RWPE1 (cell line): ENCODE data around the gene HID1.
A peak's percentile ranks its signal among the peaks of the same experiment; 100 is the strongest.

Experiments used
- CTCF ChIA-PET: fragments of 350-600 bp; sonication (Branson Sonifier 250); formaldehyde crosslinking; extraction: SDS; loops from one replicate; lab custom pipeline; 2021; lab: Yijun Ruan, JAX
- POLR2A ChIA-PET: fragments of 400-600 bp; formaldehyde crosslinking; extraction: SDS; loops from one replicate; lab custom pipeline; 2020; ENCODE audit warnings: antibody characterized with exemption; ENCODE audit not compliant: low non-redundant PET; lab: Yijun Ruan, JAX
- DNase-seq: peaks from one replicate; pipeline ENCODE4 v3.0.0; 2012; ENCODE audit warnings: low spot score
- H3K27ac ChIP-seq: fragments of 450-650 bp; 2 replicates; pipeline ENCODE4 v1.5.1; 2017
- TF ChIP-seq, protein P1 (sequence below): fragments of 450-650 bp; conservative IDR thresholded peaks from 2 replicates; pipeline ENCODE4 v1.5.1; 2017; ENCODE audit warnings: low read depth, mild to moderate bottlenecking

HID1 gene

DNA sequence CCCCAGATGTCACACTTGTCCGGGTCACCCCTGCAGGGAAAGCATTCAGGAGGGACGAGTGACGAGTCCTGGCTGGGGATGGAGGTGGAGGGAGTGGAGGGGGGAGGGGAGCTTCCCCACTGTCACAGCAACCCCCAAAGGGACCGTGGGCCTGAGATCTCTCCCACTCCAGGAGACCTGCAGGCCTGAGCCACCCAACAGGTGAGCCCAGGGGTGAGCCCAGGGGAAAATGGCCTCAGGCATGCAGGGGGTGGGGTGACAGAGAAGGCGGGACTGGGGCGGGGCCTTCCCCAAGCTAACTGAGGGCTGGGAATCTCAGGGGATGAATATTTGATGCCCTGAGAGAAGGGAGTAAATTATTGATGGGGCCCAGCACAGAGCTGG lies 51.9 kb downstream of the HID1 start:
- POLR2A ChIA-PET: no interaction called here
- TF ChIP-seq, protein P1, sequence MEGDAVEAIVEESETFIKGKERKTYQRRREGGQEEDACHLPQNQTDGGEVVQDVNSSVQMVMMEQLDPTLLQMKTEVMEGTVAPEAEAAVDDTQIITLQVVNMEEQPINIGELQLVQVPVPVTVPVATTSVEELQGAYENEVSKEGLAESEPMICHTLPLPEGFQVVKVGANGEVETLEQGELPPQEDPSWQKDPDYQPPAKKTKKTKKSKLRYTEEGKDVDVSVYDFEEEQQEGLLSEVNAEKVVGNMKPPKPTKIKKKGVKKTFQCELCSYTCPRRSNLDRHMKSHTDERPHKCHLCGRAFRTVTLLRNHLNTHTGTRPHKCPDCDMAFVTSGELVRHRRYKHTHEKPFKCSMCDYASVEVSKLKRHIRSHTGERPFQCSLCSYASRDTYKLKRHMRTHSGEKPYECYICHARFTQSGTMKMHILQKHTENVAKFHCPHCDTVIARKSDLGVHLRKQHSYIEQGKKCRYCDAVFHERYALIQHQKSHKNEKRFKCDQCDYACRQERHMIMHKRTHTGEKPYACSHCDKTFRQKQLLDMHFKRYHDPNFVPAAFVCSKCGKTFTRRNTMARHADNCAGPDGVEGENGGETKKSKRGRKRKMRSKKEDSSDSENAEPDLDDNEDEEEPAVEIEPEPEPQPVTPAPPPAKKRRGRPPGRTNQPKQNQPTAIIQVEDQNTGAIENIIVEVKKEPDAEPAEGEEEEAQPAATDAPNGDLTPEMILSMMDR: no peak

DNA sequence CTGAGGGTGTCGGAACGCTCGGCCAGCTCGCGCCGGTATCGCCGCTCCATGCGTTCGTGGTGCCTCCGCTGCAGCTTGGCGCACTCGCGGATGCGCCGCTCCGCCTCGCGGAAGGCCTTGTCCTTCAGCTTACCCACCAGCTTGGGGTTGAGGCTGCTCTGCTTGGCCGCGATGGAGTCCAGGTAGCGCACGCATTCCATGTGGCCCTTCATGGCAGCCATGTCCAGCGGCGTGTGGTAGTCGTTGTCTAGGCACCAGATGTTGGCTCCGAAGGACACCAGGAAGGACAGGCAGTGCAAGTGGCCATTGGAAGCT lies 52.3 kb downstream of the HID1 start:
- ChIA-PET CTCF (interaction anchor here (1.0 to 7.8 kb wide), 4 partner anchors 38 to 92 kb away, joined by 3 to 113 read pairs (median 4); no protein-coding TSS in a partner anchor), POLR2A (no interaction called here)
- peak overlapping the region; percentile 76 for H3K27ac ChIP-seq
- TF ChIP-seq, protein P1: no peak
- no peak for DNase-seq

More for the DNA sequence above, 51.9 kb downstream of the HID1 start:
- DNase-seq: peak; percentile 52
- CTCF ChIA-PET: interaction anchor here (0.7 to 7.8 kb wide), 5 partner anchors 37 to 150 kb away, joined by 3 to 113 read pairs (median 4); no protein-coding TSS in a partner anchor
- peak overlapping the region; percentile 76 for H3K27ac ChIP-seq

DNA sequence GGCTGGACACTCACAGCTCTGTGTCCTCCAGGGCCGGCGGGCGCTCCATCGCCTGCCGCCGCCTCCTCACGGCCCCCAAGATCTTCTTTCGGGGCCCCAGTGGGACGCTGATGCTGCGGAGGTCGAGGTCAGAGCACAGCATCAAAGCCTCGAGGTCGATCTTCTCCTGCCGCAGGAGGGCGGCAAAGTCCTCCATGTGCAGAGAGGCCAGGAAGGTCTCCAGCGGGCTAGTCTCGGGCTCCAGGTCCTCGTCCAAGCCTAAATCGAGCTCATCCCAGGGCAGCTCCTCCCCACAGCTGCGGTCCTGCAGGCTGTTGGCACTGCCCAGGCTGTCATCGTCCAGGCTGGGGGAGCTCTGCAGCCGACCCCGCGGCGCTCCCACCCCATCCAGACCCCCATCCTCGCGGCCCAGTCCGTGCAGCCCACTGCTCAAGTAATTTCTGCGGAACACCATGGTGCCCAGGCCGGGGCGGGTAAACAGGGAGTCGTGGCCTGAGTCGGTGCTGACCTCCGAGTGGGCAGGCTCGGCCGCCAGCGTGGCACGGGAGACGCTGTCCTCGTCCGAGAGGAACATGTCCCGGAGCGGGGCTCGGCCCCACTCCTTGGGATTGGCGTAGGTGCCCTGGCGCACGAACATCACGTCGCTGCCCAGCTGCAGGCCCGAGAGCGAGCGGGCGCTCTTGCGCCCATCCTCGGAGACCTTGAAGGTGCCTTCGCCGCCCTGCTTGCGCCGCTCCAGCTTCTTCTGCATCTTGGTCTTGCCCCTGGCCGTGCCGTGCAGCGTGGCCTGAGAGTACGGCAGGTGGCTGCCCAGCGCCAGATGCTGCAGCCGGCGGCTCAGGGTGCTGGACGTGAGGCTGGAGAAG lies 52.9 kb downstream of the HID1 start:
- TF ChIP-seq, protein P1: no peak
- DNase-seq: no peak
- ChIA-PET CTCF (interaction anchor here (1.0 to 7.8 kb wide), 3 partner anchors 38 to 87 kb away, joined by 4 to 113 read pairs (median 5); no protein-coding TSS in a partner anchor), POLR2A (interaction anchor here (0.6 kb wide), 1 partner anchor 127 kb away, joined by 3 read pairs; the partner anchor contains the start of gene ATP5PD)
- no peak overlapping the region; the same call in 1 of the 2 replicates for H3K27ac ChIP-seq

DNA sequence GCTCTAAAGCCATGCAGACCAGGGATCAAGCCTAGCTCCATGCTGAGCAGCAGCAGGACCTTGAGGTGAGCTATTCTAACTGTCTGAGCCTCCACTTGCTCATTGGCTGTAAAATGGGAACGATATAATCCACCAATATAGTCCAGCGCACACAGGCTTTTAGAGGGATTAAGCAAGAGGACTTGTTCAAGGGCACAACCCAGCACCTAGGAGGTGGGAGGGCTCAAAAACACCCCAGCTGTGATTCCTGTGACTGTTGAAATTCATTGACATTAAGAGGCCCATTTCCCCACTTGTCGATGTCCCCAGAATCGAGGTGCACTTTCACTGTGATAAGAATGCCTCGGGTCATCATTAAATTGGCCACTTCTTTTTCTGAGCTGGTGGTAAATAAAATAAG lies 53.7 kb downstream of the HID1 start:
- ChIA-PET POLR2A (no interaction called here), CTCF (no interaction called here)

DNA sequence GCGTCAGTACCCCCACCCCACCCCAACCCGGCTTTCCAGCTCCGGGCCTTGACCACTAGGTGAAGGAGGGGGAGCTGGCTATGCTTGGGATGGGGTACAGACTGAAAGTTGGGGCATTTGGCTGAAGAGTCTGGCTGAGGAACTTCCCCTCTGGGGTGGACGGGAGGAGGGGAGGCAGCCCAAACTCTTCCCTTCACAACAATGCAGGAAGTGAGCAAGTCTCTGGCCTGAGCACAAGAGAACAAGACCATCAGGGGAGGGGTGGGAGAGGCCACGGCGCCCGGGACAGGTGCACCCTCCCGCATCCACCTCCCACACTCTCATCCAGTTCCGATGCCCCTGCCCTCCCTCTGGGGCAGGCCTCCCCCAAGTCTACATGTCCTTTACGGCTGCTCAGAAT lies 55.1 kb downstream of the HID1 start:
- no peak overlapping the region for H3K27ac ChIP-seq
- POLR2A ChIA-PET: no interaction called here
- TF ChIP-seq, protein P1: no peak
- CTCF ChIA-PET: no interaction called here
- no peak for DNase-seq

More for the DNA sequence above, 53.7 kb downstream of the HID1 start:
- no peak overlapping the region for H3K27ac ChIP-seq
- TF ChIP-seq, protein P1: no peak
- no peak for DNase-seq

DNA sequence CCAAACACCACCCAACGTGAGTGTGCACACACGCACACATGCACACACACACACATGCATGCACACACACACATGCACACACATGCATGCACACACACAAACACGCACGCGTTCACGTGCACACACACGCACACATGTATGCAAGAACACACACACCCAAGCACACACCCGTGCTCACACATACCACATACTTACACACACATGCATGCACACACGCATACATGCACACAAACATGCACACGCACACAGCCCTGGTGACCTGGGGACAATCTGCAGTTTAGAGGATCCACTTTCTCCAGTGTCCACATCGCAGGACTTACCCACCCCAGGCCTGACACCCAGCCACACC lies 55.7 kb downstream of the HID1 start:
- ChIA-PET CTCF (interaction anchor here (0.5 to 0.6 kb wide), 3 partner anchors 11 to 589 kb away, joined by 3 read pairs; no protein-coding TSS in a partner anchor), POLR2A (no interaction called here)
- DNase-seq: no peak
- H3K27ac ChIP-seq: no peak overlapping the region
- TF ChIP-seq, protein P1: no peak
